NCI-H2171 (cell line): ENCODE results near the gene ABCA4.
"Not testable (repeated sequence)": the region's sequence is repeated elsewhere in the genome, so short reads cannot be mapped to it uniquely, and the experiment has no call there.

Experiments
- DNase-seq: peaks from one replicate; lab custom pipeline; 2025; lab: John Stamatoyannopoulos, UW

Gene ABCA4

GRCh38 chr1:94004924-94005323 lies 116.0 kb downstream of the ABCA4 start:
- DNase-seq: no peak

DNA sequence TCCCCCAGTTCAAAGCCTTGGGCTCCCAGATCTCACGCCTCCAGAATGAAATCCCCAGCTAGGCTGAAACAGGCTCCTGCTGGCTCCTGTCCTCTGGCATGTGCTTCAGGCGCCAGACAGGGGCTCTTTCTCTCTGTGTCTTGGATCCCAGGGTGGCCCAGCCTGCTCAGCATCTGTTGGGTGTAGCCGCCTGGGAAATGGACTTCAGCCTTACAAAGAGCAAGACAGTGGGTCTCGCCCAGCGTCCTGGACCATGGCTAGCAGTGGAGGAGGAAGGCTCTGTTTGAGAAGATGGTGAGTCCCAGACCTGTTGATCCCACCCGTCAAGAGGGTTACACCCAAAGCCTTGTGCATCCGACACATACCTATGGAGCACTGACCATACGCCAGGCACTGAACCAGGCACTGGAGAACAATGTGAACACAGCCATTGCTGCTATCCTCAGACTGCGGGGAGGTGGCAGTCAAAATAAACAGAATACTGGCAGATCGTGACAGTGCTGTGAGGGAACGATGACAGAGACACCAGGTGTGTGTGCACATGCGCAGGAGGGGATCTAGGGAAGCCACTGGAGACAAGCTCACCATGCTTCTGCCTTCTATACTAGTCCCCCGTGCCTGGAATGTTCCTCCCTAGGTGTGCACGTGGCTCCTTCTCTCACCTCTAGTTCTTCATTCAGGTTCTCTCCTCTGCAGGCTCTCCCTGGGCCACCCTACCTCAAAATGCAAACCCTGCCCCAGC lies 118.7 kb downstream of the ABCA4 start:
- no peak for DNase-seq

DNA sequence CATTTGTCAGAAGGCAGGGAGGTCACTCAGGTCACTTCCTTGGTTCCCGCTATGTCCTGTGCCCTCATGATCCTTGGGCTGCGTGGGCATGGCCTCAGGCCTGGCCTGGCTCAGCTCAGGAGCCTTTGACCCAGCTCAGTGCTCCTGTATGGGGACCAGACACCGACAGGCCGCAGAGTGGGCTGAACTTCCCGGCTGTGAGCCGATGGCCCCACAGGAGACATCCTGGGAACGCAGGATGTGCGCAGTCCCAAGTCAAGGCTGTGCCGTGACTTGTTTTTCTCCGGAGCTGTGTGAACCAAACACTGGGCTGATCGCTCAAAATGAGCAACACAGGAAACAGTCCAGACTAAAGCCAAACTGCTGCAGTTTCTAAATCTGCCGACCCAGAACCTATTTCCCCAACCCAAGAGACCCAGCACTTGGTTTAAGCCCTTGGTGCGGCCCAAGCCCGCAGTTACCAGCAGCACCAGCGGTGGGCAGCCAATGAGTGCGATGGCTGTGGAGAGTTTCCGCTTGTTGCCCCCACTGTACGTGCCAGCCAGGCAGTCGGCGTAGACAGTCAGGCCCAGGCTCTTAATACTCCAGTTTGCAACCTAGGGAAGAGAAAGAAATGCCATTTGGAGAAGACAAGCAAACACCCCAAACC lies 119.4 kb downstream of the ABCA4 start:
- DNase-seq: no peak

- peak; percentile 31 for DNase-seq
Observed at GRCh38 chr1:94000510-94001282, 120.3 kb downstream of the ABCA4 start.

DNA sequence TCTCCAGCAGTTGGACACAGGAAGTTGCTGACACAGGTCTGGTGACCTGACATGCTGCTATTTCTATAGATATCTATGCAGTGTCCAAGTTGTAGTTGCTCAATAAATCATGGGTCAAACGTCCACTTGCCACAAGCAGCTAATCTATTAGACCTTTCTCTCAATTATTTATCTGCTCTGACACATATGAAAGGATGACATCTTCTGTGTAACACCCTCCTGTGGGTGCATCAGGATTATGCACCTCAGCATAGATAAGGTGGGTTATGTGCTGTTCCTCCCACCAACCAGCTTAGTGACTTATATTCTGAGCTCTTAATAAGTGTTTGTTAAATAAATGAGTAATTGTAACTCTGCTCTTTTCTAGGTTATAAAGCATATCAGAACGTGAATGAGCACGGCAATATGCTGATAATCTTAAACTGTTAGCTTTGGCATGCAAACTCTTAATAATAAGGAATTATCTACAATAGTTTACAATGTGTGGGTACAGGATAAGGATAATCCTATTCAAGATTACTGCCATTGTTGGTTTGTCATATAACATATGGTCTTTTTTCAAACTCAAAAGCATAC lies 121.0 kb downstream of the ABCA4 start:
- DNase-seq: no peak

- DNase-seq: not testable (repeated sequence)
Observed at GRCh38 chr1:93998532-93998931, 122.4 kb downstream of the ABCA4 start.

DNA sequence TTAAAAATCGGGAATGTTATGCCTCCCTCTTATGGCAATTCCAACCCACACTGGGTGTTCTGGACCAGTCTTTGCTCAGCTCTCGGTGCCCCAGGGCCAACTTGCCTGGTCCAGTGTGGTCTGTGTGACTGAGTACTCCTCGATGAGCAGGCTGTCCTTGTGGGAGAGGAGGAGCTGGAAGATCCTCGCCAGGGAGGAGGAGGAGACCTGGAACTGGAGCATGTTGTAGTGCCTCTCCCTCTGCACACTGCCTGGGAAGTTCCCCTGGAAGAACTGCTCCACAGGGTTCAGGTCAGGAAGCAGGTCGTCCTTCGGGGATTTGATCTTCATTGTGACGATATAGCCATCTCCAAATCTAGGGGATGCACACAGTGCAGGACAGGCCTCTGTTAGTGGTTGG lies 123.2 kb downstream of the ABCA4 start:
- DNase-seq: no peak

GRCh38 chr1:93995837-93996536 lies 125.0 kb downstream of the ABCA4 start:
- no peak for DNase-seq

- no peak for DNase-seq
Observed at GRCh38 chr1:93993731-93994130, 127.2 kb downstream of the ABCA4 start.

- no peak for DNase-seq
Observed at GRCh38 chr1:93992954-93993353, 128.0 kb downstream of the ABCA4 start.

DNA sequence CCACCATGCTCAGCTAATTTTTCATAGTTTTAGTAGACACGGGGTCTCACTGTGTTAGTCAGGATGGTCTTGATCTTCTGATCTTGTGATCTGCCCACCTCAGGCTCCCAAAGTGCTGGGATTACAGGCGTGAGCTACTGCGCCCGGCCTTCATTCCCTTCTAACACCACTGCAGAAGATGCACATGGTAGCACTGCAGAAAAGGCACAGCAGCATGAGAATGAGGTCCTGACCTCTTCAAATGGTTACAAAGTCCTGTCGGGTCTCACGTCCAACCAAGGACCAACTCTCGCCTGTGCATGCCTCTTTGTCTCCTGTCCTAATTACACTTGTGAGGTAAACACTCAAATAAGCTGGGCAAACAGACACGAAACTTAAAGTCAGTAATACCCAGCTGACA lies 128.8 kb downstream of the ABCA4 start:
- DNase-seq: no peak

DNA sequence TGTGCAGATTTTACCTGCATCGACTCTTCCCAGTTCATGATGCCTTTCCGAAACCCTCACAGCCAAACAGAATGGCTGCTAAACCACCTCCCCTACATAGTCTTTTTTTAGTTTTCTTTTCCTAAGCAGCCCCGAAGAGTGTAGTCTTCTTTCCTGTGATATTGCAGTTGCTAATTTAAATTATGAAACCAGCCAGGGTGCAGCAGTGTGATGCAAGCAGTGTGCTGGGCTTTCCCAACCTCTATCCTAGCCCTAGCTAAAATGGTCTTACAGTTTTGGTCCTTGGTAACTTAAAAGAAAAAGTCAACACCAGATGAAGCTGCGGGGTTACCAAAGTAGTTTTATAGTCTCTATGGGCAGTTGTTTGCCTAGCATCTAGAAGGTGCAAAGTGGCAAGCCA lies 129.7 kb downstream of the ABCA4 start:
- DNase-seq: no peak

GRCh38 chr1:93990477-93990876 lies 130.5 kb downstream of the ABCA4 start:
- not testable (repeated sequence) for DNase-seq

GRCh38 chr1:93990010-93990409 lies 130.9 kb downstream of the ABCA4 start:
- DNase-seq: no peak

- DNase-seq: no peak
Observed at GRCh38 chr1:93989601-93990000, 131.3 kb downstream of the ABCA4 start.

DNA sequence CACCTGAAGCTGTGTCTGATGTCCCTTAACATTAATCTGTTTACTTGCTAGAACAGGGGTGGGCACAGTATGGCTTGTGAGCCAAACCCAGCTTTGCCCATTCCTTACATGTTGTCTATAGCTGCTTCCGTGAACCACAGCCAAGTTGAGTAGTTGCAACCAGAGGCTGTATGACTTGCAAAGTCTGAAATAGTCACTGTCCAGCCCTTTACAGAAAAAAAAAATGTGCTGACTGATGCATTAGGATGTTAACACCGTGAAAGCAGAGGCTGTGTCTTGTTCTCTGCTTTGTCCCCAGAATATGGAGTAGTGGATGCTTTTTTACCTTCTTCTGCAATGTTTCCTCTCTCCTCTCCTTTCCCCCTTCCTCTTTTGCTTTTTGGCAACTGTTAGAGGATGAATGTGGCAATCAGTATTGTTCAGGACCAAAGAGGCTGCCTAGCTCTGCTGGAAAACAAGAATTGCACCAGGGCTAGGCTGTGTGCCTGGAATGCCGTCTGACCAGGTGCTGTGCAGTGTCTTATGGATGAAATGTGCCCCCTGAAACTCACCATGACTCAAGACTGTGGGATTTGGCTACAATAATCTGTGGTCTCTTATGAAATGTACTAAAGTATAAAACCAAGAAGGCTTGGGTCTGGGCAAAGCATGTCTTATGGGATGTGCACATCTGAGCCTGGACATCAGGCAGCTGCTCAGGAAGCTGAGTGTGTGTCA lies 132.2 kb downstream of the ABCA4 start:
- no peak for DNase-seq

- DNase-seq: no peak
Observed at GRCh38 chr1:93981274-93981667, 139.7 kb downstream of the ABCA4 start.

DNA sequence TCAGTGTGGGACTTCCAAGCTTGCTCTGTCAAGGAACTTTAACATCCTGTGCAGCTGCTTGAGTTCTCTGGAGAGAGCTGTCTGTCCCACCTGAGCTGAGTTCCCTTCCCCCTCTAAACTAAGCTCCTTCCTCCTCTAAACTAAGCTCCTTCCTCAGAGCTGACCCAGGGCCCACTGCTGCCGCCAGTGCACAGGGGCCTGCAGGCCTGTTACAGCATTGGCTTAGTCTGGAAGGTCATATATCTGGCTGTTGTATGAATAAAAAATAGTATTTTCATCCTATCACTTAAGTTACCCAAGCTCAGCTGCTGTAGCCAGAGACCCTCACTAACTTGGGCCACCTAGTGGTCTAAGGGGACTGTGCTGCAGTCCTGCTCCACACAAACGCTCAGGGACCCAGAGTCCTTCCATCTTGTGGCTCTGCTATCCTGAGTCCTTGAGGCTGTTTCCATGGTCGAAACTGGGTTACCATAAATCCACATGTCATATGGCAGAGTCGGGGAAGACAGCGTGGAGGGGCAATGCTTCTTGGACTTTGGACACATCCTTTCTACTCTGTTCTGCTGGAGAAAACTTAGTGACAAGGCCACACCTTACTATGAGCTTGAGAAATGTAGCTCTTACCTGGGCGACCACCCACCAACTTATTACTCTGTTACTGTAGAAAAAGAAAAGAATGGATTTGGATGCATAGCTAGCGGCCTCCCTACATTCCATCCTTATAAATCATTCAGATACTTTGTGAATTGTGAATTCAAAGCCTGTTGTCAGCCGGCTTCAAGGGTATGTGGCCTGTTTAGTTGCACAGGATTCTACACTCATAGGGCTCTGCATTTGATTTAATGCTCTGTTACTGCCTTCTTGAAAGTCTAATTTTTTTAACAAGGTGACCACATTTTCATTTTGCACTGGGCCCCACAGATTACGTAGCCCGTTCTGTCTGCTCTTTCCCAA lies 140.4 kb downstream of the ABCA4 start:
- no peak for DNase-seq

DNA sequence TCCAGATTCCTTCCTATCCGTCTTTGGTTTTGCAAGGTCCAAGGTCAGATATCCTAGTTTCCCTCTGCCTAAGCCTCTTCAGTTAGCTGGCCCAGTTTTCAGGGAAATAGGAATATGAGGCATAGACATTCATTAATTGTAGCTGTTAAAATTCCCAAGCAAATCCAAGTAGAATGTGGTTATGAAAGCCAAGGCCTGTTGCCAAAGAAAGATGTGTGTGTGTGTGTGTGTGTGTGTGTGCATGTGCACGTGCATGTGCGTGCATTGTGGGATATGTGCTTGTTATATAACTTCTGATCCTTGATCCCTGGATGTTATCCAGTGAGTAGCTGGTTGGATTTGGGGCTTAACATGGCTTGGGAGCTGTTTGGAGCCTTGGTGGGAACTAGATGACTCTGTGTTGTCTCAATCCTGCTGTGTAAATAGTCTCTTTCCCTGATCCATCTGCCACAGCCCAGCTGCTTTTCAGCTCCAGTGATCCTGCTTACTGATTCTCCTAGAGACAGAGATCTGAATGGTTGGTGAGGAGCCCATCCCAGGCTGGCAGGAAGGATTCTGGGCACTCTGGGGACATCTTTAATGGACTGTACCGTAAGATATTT lies 141.1 kb downstream of the ABCA4 start:
- peak; percentile 54 for DNase-seq
